Neutrophil (primary cell): ENCODE results near the gene AMELX.

Experiments
- H3K27ac ChIP-seq: fragments of 200-600 bp; sonication (generic); 2 replicates; pipeline ENCODE4 v1.5.1; 2016; ENCODE audit warnings: mild to moderate bottlenecking, moderate library complexity
- H3K27me3 ChIP-seq: fragments of 200-600 bp; sonication (generic); 2 replicates; pipeline ENCODE4 v1.6.0; 2016; ENCODE audit warnings: mild to moderate bottlenecking
- H3K36me3 ChIP-seq: fragments of 200-600 bp; sonication (generic); 2 replicates; pipeline ENCODE4 v1.5.1; 2017
- H3K4me1 ChIP-seq, 2 experiments: fragments of 200-600 bp in 1 of 2; sonication (generic) in 1 of 2; 1 replicate in 1 of 2; 2 replicates in 1 of 2; pipeline versions ENCODE4 v1.5.1 to v1.6.1; 2013 to 2016; ENCODE audit warnings: low read depth in 1 of 2, low read length in 1 of 2, mild to moderate bottlenecking in 1 of 2, moderate library complexity in 1 of 2; ENCODE audit not compliant: control insufficient read depth in 1 of 2, insufficient read depth in 1 of 2
- H3K4me3 ChIP-seq, 2 experiments: fragments of 200-600 bp in 1 of 2; sonication (generic) in 1 of 2; 1 replicate in 1 of 2; 2 replicates in 1 of 2; pipeline ENCODE4 v1.5.1; 2013 to 2016; ENCODE audit warnings: low read depth in 1 of 2, low read length in 1 of 2, mild to moderate bottlenecking in 1 of 2, moderate library complexity in 1 of 2
- H3K9me3 ChIP-seq: fragments of 200-600 bp; sonication (generic); 2 replicates; pipeline ENCODE4 v1.5.1; 2016
- TF ChIP-seq, protein P1 (sequence below): fragments of 200-600 bp; sonication (generic); IDR thresholded peaks from 2 replicates; pipeline ENCODE4 v1.5.1; 2016; ENCODE audit warnings: antibody characterized with exemption

AMELX gene

DNA sequence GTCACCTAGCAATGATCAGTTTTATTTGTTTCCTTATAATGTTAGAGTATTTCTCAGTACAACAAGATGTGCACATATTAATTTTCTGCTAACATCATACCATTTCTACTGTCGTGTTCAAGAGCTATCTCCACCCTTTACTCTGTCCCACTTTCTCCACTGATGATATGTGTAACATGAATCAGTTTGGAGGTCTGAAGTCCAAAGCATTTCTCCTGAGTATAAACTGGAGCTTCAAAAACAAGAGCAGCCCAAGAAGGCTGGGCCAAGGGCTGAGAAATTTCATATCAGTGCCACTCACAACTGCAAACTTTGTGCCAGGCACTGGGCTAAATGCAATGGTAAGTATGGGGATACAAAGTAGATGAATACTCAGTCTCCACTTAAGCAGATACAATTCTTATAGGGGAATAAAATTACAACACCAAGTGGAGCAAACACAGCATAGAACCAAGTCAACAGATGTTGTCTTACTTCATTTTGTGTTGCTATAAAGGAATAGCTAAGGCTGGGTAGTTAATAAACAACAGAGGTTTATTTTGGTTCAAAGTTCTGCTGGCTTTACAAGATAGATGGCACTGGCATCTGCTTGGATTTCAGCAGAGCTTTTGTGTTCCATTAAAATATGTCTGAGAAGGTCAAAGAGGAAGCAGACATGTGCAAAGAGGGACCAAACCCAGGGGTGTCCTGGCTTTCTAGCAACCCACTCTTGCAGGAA lies 44.2 kb downstream of the AMELX start:
- Histone ChIP-seq H3K9me3 (no peaks in the 10 kb centered on the region), H3K4me3 (no peak overlapping the region), H3K27ac (no peak overlapping the region), H3K36me3 (no peaks in the 10 kb centered on the region), H3K4me1 (no peaks in the 10 kb centered on the region), H3K27me3 (no peaks in the 10 kb centered on the region)
- TF ChIP-seq, protein P1, sequence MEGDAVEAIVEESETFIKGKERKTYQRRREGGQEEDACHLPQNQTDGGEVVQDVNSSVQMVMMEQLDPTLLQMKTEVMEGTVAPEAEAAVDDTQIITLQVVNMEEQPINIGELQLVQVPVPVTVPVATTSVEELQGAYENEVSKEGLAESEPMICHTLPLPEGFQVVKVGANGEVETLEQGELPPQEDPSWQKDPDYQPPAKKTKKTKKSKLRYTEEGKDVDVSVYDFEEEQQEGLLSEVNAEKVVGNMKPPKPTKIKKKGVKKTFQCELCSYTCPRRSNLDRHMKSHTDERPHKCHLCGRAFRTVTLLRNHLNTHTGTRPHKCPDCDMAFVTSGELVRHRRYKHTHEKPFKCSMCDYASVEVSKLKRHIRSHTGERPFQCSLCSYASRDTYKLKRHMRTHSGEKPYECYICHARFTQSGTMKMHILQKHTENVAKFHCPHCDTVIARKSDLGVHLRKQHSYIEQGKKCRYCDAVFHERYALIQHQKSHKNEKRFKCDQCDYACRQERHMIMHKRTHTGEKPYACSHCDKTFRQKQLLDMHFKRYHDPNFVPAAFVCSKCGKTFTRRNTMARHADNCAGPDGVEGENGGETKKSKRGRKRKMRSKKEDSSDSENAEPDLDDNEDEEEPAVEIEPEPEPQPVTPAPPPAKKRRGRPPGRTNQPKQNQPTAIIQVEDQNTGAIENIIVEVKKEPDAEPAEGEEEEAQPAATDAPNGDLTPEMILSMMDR = no peak

DNA sequence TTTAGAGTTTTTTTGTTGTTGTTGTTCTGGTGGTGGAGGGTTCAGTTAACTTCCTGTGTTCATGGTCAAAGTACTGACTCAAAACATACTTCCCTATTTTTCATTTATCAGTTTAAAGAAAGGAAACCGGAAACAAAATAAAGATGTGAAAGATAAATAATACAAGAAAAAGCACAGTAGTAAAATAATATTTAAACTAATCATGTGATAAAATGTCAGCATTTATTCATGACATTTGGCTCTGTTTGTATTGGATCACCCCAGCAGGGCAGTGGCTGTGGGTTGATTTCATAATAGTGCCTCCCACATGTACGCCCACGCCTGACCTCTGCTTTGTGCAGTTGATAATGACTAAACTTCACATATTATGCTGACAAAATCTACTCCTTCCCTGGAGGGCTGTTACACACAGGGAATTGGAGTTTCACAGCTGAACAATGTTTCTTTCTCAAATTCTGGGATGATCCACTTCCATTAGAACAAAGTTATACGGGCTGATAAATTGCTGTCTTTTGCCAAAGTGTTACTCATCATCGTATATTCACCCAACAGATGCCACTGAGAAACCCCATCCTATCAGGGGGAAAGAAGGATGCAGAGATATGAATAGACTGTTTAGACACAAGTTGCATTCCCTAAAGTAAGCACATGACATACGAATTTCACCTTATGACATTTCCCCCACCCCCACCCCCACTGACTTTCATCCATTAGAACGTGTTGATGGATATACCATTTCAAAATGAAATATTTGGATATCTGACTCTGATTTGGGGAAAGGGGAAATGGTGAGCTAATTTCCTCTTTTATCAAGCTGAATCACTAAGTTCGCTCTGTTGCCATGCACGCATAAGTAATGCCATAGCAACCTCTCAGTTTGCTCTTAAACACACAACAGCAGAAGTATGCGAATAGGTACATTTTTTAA lies 48.3 kb downstream of the AMELX start:
- TF ChIP-seq, protein P1 = no peak
- Histone ChIP-seq H3K9me3 (no peaks in the 10 kb centered on the region), H3K27me3 (no peaks in the 10 kb centered on the region), H3K4me3 (no peak overlapping the region), H3K36me3 (no peaks in the 10 kb centered on the region), H3K27ac (no peak overlapping the region), H3K4me1 (no peaks in the 10 kb centered on the region)

DNA sequence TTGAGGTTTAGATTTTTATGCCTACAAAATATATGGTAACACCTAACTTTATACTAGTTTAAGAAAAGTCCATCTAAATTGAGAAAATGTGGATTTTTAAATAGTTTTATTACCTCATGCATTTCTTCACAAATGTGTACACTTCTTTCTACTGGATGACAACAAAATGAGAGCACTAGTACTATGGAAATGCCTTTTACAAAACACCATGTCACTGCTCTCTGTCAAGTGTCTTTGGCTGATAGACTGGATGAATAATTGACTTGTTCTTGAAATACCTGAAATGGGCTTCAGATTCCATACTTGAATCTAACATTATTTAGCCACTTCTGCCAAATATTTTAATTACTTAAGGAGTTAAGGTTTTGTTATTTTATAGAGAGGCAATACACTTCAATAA lies 49.5 kb downstream of the AMELX start:
- no peak overlapping the region for H3K4me3 ChIP-seq
- no peaks in the 10 kb centered on the region for H3K36me3 ChIP-seq
- H3K27me3 ChIP-seq = no peaks in the 10 kb centered on the region
- TF ChIP-seq, protein P1 = no peak
- H3K4me1 ChIP-seq = no peaks in the 10 kb centered on the region
- no peaks in the 10 kb centered on the region for H3K9me3 ChIP-seq
- H3K27ac ChIP-seq = no peak overlapping the region

DNA sequence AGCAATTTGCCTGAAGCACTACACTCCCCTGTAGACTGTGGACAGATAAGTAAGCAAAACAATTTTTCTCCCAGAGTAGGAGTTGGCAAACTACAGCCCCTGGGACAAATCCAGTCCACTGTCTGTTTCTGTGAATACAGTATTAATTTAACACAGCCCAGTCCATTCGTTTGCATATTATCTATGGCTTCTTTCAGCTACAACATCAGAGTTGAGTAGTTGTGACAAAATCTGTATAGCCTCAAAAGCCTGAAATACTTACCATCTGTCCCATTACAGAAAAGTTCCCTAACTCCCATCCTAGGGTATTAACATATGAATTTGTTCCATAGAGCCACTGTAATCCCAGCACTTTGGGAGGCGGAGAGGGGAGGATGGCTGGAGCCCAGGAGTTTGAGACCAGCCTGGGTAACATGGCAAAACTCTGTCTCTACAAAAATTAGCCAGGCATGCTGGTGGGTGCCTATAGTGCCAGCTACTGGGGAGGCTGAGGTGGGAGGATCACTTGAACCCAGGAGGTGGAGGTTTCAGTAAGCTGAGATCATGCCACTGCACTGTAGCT lies 53.0 kb downstream of the AMELX start:
- TF ChIP-seq, protein P1 = no peak
- Histone ChIP-seq H3K4me3 (no peak overlapping the region), H3K27ac (no peak overlapping the region), H3K36me3 (no peaks in the 10 kb centered on the region), H3K9me3 (no peaks in the 10 kb centered on the region), H3K27me3 (no peaks in the 10 kb centered on the region), H3K4me1 (no peaks in the 10 kb centered on the region)

DNA sequence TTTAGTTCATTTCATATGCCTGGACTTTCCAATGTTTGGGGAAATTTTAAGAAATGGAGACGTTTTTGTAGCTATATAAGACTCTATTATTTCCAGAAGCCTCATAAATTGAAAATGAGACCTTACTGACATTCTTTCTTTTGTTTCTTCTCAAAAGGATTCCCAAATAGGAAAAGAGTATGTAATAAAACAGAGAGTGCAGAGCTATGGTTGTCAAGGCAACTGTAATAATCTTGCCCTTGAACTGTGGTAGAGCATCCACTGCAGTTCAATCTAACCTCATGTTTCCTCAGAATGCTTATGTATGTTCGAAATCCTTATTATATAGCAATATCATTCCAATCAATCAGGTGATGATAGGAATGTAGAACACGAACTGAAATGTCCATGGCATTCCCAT lies 54.1 kb downstream of the AMELX start:
- Histone ChIP-seq H3K9me3 (no peaks in the 10 kb centered on the region), H3K36me3 (no peaks in the 10 kb centered on the region), H3K4me1 (no peaks in the 10 kb centered on the region), H3K27me3 (no peaks in the 10 kb centered on the region), H3K27ac (no peak overlapping the region), H3K4me3 (no peak overlapping the region)
- TF ChIP-seq, protein P1 = no peak
